ENCODE results near the gene HIVEP3.
"Not testable (repeated sequence)": the region's sequence is repeated elsewhere in the genome, so short reads cannot be mapped to it uniquely, and the experiment has no call there.

The HIVEP3 gene

GRCh38 chr1:41918450-41919043 is at the start of gene HIVEP3:
Gene HIVEP3 (minus strand): TSS chr1:41918922.
- DNase-seq = peak; percentile 87

GRCh38 chr1:41964400-41964799 is 45.7 kb upstream of the HIVEP3 start:
- DNase-seq = no peak

DNA sequence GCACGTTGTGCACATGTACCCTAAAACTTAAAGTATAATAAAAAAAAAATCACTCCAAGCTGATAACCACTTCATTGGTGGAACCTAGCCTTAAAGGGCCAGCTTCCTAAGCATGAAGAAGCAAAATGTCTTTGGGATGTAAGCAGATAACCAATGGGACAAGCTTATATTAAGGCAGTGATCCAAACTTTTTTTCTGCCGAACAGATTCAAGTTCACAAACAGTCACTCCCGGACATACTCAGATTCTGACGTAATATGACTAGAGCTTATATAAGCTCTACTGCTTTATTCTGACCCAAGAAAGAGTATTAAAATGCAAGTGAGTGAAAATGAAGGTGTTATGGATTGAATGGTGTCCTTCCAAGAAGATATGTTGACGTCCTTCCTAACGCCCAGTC is 44.9 kb upstream of the HIVEP3 start:
- DNase-seq = no peak

DNA sequence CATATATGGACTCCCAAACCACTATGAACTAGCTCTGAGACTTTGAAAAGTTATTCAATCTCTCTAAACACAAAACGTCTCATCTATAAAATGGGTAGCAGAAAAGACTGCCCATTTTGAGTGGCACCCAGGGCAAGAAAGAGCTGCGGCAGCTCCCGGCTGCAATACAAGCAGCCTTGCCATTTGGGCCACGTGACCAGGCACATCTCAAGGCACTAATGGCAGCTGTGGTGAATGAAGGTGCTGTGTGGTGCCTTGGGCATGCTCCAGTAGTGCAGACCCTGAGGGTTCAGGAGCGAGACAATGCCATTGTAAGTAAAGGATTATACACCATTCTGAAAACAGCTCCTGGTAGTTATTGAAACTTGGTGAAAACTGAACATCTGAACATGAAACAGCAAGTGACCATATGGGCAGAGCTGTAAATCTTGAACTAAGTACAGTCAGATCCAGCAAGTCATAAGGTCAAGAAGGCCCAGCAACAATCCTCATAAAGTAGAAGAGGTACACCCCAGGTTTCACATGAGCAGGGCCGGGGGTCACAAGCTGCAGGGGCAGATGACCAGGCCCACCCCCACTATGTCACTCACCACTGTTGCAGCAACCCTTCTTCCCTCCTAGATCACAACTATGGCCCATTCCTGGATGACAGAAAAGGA is 39.4 kb upstream of the HIVEP3 start:
- DNase-seq = no peak

- no peak for DNase-seq
These were observed 38.8 kb upstream of the HIVEP3 start for GRCh38 chr1:41957568-41957967.

- DNase-seq = peak; percentile 33
These were observed 36.9 kb upstream of the HIVEP3 start for GRCh38 chr1:41955461-41956159.

GRCh38 chr1:41954533-41954944 is 35.8 kb upstream of the HIVEP3 start:
- DNase-seq = no peak

DNA sequence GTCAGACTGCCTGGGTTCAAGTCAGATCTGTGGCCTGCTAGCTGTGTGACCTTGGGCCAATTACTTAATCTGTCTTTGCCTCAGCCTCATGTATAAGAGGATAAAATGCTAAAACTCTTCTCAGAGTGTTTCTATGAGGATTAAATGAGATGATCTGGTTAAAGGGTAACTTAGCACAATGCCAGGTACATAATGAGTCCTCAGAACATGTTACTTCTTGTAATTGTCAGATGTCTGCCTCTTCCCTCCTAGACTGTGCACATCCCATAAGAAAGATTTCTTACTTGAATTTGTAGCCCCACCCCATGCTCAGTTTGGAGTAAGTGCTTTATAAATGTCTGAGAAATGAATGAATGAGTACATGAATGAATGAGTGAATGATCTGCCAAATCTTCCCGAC is 34.6 kb upstream of the HIVEP3 start:
- no peak for DNase-seq

DNA sequence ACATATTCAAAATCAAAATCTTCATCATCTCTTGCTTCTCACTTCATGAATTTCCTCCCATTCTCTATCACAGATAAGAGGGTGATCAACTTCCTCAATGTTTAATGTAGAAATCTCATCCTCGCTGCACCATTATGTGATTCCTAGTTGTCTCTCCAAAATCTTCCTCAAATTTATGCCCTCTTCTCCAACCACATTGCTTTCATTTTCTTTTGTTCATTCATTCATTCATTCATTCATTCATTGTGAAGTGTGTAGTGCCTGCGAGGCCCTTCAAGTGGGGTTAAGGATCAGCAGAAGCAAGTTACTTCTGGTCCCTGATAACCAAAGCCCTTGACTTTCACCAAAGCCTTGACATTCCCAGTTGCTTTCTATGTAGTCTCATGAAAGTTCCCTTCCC is 33.5 kb upstream of the HIVEP3 start:
- DNase-seq = no peak

GRCh38 chr1:41951492-41951891 is 32.8 kb upstream of the HIVEP3 start:
- DNase-seq = not testable (repeated sequence)

DNA sequence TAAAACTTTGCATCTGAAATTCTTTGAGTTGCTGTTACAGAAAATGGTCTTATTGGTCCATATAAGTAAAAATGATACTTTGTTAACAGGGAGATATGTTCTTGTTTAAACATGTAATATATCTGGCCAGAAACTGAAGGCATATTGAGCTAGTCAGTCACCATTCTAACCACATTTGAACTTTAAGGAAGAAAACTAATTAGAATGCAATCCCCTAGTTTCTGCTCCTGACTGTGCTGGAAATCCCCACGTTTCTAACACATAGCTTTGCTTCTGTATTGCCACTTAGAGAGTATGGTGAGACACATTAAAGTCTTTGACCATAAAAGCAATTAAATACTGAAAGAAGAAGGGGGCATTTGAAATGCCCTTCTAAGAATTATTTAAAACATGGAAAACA is 32.1 kb upstream of the HIVEP3 start:
- no peak for DNase-seq

DNA sequence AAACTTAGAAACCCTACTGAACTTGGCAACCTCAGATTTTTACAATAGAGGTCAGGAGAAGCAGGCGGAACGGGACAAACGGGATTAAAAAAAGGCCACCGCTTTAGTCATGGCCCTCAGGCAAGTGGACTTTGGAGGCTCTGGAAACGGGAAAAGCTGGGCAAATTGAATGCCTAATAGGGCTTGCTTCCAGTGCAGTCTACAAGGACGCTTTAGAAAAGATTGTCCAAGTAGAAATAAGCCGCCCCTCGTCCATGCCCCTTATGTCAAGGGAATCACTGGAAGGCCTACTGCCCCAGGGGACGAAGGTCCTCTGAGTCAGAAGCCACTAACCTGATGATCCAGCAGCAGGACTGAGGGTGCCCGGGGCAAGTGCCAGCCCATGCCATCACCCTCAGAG is 27.2 kb upstream of the HIVEP3 start:
- not testable (repeated sequence) for DNase-seq

DNA sequence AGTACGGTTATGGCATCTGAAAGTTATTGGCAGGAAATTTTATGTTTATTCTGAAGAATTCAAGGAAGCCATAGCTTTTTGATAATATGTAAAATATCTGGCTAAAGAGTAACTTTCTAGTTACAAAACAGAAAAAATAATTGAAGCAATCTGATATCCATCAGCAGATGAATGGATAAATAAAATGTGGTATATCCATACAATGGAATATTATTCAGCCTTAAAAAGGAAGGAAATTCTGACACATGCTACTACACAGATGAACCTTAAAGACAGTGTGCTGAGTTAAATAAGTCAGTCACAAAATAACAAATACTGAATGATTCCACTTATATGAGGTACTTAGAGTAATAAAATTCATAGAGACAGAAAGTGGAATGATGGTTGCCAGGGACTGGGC is 25.0 kb upstream of the HIVEP3 start:
- DNase-seq = no peak

- DNase-seq = no peak
These were observed 23.6 kb upstream of the HIVEP3 start for GRCh38 chr1:41942278-41942677.

- no peak for DNase-seq
These were observed 22.7 kb upstream of the HIVEP3 start for GRCh38 chr1:41941381-41941780.

DNA sequence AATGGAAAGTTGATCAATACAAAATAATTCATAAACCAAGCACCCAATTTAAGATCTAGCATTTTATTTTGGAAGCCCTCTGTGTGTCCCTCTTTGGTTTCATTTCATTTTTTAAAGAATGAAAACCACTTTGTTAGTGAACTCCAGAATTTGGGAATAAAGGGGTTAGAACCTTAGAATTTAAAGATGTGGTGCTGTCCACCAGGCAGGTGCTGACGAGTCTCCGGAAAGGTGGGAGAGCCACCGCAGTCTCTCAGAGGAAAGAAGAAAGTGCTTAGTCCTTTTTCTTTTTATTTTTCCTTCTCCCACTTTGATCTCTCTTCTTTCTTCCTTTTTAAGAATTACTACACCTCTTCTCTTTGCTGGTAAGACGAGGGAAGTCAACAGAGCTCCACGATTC is 20.5 kb upstream of the HIVEP3 start:
- DNase-seq = no peak

DNA sequence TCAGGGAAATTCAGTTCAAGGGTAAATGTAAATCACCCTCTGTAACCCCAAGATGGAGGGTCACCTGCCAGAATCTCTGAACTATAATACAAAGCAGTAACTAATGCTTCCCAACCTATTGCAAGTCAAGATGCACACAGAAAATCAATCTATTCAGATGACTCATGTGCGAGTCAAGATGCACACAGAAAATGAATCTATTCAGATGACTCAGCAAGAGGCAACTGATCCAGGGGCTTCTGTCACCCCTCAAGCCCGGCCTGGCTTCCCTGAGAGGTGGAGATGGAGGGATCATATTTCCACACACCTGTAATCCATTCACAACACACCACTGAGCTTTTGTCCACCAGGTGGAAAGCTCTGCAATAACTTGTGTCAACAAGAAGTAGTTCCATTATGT is 17.4 kb upstream of the HIVEP3 start:
- DNase-seq = peak; percentile 98

GRCh38 chr1:41935226-41935625 is 16.5 kb upstream of the HIVEP3 start:
- DNase-seq = peak; percentile 44

DNA sequence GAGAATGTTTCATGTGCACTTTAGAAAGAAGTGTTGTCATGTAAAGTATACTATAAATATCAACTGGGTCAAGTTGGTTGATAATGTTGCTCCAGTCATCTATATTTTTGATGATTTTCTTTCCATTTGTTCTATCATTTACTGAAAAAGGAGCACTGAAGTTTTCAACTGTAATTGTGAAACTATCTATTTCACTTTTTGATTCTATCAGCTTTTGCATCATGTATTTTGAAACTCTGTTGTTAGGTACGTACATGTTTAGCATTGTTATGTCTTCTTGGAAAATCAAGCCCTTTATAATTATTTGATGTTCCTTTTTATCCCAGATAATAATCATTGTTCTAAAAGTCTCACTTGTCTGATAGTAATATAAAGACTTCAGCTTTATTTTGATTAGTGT is 14.4 kb upstream of the HIVEP3 start:
- DNase-seq = no peak

DNA sequence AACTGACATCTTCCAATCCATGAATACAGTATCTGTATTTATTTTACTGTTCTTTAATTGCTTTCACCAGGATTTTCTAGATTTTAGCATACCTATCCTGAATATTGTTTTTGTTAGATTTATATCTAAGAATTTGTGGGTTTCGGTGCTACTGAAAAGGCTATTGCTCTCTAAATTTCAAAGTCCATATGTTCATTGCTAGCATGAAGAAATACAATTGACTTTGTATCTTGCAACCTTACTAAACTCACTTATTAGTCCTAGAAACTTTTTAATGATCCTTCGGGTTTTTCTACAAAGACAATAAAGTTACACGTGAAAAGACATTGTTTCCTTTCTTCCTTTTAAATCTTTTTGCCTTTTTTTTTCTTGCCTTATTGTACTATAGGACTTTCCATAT is 12.9 kb upstream of the HIVEP3 start:
- no peak for DNase-seq

DNA sequence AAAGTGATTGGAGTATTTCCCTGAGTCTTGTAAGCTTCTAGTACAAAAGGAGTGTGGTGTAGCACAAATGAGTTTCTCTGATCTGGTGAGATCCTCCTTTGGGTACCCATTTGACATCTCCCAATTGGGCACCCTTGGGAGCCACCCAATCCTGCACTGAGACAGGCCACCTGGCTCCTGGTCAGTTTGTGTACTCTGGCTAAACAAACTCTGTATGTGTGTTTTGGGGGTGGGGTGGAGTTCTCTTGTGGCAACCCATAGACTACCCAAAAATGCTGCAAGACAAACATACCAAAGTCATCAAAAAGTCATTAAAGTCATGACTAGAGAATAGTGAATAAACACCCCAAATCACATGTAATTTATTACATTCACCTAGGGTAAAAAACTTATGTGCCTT is 8.4 kb upstream of the HIVEP3 start:
- peak; percentile 78 for DNase-seq

- peak; percentile 70 for DNase-seq
These were observed 7.0 kb upstream of the HIVEP3 start for GRCh38 chr1:41925712-41926111.

DNA sequence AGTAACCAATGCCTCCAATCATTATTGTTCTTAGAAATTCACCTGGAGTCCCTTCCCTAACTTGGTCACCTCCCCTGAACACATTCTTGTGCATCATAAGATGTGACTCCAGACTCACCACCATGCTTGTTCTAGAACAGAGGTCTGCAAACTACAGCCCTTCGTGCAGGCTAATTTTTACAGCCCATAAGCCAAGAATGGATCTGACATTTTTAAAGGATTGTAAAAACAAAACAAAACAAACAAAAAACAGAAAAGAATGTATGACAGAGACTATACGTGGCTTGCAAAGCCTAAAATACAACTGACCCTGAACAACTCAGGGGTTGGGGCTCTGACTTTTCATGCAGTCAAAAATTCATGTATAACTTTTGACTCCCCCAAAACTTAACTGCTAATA is 6.2 kb upstream of the HIVEP3 start:
- DNase-seq = no peak

GRCh38 chr1:41921271-41921670 is 2.5 kb upstream of the HIVEP3 start:
- DNase-seq = not testable (repeated sequence)

Measured in DMS53 (cell line).